Measurements from ENCODE around the gene GTF2H4.

Gene GTF2H4

DNA sequence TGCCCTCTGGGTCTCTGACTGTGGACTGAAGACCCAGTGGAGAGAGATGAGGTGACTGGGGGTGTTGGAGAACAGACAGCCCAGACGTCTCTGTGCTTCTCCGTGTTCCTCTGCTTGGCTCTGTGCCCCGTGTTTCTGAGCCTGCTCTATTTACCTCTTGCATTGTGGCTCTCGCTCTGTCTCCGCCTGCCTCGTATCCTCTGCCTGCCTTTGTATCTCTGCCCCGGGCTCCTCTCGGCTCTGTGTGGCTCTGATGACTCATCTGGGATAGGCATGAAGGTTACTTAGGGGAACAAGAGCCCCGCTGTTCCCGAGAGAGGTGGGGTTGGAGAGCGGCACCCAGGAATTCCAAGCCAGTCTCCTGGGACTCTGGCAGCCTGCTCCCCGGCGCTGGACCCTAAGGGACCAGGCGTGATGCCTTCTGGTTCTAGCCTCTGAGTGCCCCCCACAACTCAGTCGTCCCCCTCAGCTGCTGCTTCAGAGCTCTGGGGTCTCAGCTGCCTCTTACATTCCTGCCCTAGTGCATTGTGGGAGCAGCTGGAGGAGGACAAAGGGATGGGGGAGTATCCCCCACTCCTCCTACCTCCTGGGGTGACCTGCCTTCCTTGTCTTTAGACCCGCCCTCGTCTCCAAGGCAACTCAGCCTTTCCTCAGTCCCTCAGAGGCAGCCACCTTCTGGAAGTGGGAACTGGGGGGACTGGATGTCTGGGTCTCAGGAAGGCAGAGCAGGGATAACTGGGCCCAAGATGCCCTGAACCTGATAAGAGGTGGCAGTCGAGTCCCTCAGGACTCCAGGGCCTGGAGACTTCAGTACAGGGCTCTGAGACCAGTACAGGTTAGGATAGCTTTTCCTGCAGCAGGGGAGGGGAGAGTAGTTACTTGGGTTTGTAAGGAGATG, 21.8 kb upstream of the GTF2H4 start:
- FAIRE-seq: no peak
- TF ChIP-seq POLR2A (IDR thresholded peaks at IDR 0.05; ENCODE audit: low read depth, low read length): no peak
- peak; percentile 98 for DNase-seq (ENCODE audit: insufficient read length, low spot score)

DNA sequence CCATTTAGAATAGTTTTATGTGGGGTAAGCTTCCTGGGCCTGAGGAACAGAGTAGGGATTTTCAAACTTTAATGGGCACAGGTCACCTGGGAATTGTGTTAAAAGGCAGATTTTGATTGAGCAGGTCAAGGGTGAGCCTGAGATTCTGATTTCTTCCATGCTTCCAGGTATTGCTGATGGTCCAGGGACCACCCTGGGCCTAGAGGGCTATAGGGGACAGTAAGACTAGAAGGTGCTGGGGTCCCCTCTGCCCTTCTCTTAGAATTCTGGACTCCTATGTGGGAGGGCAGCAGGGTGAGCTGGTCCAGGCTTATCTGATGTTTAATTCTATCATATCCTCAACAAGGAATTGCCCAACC, 21.1 kb upstream of the GTF2H4 start:
- no peak for DNase-seq (ENCODE audit: insufficient read length, low spot score)
- no peak for FAIRE-seq
- no peak for TF ChIP-seq POLR2A (IDR thresholded peaks at IDR 0.05; ENCODE audit: low read depth, low read length)

DNA sequence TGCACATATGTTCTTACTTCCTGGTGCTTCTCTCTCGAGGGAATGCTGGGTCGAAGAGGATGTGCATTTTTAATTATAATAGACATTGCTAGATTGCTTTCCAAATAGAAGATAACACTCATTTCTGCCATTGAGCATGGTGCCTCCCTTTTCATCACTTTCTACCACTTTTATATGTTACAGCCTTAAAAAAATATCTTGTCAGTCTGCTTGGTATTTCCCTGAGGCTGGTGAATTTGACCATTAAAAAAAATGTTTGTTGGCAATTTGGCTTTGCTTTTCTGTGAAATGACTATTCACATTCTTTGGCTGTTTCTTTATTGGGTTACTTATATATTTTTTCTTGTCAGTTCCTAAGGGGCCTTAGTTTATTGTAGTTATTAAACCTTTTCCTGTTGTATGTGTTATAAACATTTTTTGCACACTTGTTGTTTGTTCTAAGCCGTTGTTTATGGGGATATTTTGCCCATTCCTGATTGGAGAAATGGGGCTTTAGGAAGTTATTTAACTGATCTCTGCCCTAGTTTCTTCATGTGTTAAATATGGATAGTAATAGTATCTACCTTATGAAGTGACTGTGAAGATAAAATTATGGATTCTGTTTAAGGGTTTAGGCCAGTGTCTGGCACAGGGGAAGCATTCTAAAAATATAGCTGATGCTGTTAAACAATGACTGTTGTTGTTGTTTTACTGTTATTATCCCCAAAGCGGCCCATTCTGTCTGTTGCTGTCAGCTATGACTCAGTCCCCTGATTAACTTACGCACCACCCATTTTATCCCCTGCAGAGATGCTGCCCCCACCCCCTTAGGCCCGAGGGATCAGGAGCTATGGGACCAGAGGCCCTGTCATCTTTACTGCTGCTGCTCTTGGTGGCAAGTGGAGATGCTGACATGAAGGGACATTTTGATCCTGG, 19.8 kb upstream of the GTF2H4 start:
- FAIRE-seq: no peak
- peak; percentile 84 for DNase-seq (ENCODE audit: insufficient read length, low spot score)
- TF ChIP-seq POLR2A (IDR thresholded peaks at IDR 0.05; ENCODE audit: low read depth, low read length): no peak

DNA sequence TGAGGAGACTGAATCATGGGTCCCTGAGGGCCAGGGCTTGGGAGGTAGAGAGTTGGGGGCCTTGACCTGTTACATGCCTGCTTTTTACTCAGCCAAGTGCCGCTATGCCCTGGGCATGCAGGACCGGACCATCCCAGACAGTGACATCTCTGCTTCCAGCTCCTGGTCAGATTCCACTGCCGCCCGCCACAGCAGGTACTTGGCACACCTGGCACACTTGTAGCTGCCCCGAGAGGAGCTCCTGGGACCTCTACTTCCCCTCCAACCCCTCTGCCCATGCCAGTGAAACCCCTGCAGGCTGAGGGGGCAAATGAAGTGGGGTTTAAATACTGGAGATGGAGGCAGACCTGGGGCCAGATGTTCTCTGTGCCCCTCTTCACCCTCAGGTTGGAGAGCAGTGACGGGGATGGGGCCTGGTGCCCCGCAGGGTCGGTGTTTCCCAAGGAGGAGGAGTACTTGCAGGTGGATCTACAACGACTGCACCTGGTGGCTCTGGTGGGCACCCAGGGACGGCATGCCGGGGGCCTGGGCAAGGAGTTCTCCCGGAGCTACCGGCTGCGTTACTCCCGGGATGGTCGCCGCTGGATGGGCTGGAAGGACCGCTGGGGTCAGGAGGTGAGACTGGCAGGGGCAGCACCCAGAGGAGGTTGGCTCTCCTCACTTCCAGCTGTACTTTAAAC, 19.1 kb upstream of the GTF2H4 start:
- TF ChIP-seq POLR2A (IDR thresholded peaks at IDR 0.05; ENCODE audit: low read depth, low read length): no peak

DNA sequence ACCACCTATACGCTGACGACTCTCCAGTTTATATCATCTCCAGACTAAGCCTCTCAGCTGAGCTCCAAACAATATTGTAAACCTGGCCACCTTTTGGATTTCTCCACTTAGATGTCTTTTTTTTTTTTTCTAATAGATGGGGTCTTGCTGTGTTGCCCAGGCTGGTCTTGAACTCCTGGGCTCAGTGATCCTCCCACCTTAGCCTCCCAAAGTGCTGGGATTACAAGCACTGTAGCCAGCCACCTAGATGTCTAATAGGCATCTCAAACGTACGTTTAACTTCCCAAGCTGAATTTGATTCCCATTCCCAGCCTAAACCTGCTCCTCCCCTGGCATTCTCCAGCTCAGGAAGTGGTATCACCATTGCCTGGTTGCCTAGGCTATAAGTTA, 18.5 kb upstream of the GTF2H4 start:
- DNase-seq (ENCODE audit: insufficient read length, low spot score) (no peak), FAIRE-seq (no peak)
- TF ChIP-seq POLR2A (IDR thresholded peaks at IDR 0.05; ENCODE audit: low read depth, low read length): no peak

More for the DNA sequence above, 19.1 kb upstream of the GTF2H4 start:
- DNase-seq (ENCODE audit: insufficient read length, low spot score): no peak
- no peak for FAIRE-seq

DNA sequence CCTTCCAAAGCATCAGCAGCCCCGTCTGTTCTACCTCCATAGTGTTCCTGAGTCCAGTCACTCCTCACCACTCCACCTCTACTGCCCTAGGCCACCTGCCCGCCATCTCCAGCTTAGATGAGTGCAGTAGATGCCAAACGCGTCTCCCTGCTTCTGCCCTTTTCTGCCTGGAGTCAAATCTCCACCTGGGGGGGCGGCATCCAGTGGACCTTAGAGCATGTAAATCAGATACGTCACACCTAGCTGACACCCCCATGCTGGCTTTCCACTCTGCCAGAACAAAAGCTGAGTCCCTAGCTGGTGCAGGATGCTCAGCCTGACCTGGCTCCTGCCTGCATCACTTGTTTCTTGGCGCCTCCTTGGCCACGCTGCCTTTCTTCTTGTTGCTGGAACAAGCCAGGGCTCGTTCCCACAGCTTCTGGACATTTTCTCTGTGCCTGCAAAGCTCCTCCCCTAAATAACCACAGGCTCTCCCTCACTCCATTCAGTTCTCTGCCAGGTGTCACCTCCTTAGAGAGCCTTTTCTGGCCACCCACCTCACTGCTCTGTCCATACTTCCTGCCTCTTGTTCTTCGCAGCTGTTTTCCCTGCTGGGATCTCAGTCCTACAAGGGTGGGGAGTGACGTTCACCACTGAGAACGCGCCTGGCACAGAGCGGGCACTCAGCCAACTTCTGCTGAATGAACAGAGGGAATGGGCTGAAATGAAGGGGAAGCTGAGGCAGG, 17.9 kb upstream of the GTF2H4 start:
- FAIRE-seq: no peak
- no peak for DNase-seq (ENCODE audit: insufficient read length, low spot score)
- TF ChIP-seq POLR2A (IDR thresholded peaks at IDR 0.05; ENCODE audit: low read depth, low read length): no peak

DNA sequence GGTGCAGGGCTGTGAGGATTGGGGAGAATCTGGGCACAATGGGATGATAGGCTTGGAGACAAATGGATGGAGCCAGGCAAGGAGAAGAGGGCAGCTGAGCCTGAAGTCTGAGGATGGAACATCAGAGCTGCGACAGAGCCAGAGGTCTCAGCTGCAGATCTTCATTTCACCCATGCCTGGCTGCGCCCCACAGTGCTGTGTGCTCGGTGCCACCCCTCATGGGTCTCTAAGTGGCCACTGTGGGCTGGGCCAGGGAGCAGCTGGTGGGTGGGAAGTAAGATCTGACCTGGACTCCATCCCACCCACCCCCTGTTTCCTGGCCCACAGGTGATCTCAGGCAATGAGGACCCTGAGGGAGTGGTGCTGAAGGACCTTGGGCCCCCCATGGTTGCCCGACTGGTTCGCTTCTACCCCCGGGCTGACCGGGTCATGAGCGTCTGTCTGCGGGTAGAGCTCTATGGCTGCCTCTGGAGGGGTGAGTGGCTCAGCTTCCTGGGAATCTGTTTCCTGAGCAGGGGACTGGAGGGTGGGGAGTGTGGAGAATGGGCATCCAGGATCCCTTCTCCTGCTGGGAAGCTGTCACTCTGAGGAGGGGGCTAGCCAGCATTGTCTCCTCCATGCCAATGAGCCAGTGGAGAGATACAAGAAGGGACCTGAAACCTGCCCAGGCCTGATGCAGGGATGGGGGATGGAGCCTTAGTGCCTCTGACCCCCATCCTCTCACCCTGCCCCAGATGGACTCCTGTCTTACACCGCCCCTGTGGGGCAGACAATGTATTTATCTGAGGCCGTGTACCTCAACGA, 17.2 kb upstream of the GTF2H4 start:
- DNase-seq (ENCODE audit: insufficient read length, low spot score): no peak
- no peak for TF ChIP-seq POLR2A (IDR thresholded peaks at IDR 0.05; ENCODE audit: low read depth, low read length)
- FAIRE-seq: no peak

DNA sequence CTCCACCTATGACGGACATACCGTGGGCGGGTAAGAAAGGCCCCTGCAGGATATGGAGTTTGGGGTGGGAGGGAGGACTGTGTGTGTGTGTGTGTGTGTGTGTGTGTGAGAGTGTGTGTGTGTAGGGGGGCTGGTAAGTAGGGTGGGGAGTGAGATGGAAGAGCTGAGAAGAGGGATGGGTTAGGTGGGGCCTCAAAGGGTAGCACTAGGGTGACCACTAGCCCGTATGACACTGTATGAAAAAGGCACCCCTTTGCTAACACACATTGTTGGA, 16.6 kb upstream of the GTF2H4 start:
- DNase-seq (ENCODE audit: insufficient read length, low spot score): no peak
- no peak for FAIRE-seq
- no peak for TF ChIP-seq POLR2A (IDR thresholded peaks at IDR 0.05; ENCODE audit: low read depth, low read length)

DNA sequence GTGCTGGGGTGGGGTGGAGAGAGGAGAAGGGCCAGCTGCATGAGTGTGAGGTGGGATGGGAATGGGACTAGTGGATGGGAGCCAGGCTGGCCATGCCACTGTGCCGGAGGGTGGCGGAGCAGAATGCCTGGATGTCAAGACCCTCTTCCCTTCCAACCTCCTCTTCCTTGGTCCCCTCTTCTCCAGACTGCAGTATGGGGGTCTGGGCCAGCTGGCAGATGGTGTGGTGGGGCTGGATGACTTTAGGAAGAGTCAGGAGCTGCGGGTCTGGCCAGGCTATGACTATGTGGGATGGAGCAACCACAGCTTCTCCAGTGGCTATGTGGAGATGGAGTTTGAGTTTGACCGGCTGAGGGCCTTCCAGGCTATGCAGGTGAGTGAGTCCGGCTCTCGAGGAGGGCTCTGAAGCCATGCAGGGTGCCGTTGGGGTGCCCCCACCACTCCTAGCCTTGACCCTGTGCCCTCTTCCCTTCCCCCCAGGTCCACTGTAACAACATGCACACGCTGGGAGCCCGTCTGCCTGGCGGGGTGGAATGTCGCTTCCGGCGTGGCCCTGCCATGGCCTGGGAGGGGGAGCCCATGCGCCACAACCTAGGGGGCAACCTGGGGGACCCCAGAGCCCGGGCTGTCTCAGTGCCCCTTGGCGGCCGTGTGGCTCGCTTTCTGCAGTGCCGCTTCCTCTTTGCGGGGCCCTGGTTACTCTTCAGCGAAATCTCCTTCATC, 16.0 kb upstream of the GTF2H4 start:
- no peak for FAIRE-seq
- TF ChIP-seq POLR2A (IDR thresholded peaks at IDR 0.05; ENCODE audit: low read depth, low read length): no peak
- DNase-seq (ENCODE audit: insufficient read length, low spot score): no peak

DNA sequence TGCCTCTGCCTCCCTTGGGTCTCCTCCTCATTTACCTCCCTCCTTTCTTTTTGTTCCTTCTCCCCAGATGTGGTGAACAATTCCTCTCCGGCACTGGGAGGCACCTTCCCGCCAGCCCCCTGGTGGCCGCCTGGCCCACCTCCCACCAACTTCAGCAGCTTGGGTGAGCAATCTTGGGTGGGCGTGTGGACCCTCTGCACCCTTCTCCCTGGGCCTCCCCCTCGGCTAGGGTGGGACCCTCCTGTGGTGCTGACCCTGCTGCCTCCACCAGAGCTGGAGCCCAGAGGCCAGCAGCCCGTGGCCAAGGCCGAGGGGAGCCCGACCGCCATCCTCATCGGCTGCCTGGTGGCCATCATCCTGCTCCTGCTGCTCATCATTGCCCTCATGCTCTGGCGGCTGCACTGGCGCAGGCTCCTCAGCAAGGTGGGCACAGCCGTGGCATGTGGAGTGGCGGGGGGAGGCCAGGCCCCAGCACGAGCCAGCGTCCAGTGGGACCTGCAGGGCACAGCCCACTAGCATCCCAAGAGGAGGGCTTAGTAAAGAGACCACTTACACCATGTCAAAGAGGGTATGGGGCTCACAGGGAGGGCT, 14.9 kb upstream of the GTF2H4 start:
- DNase-seq (ENCODE audit: insufficient read length, low spot score) (no peak), FAIRE-seq (no peak)
- no peak for TF ChIP-seq POLR2A (IDR thresholded peaks at IDR 0.05; ENCODE audit: low read depth, low read length)

DNA sequence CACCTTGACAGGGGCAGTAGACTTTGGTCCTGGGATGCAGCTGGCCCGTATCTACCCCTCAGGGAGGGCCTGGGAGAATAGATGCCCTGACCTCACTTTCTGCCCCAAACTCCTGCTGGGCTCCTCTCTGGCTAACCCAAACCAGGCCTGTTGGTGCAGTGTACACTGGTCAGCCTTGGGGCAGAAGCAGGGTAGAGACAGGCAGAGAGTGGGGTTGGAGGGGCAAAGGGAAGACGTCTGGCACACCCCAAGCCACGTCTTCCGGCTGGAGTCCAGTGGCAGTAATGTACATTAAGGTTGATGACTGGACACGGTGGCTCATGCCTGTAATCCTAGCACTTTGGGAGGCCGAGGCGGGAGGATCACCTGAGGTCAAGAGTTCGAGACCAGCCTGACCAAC, 14.3 kb upstream of the GTF2H4 start:
- no peak for DNase-seq (ENCODE audit: insufficient read length, low spot score)
- no peak for TF ChIP-seq POLR2A (IDR thresholded peaks at IDR 0.05; ENCODE audit: low read depth, low read length)
- no peak for FAIRE-seq

DNA sequence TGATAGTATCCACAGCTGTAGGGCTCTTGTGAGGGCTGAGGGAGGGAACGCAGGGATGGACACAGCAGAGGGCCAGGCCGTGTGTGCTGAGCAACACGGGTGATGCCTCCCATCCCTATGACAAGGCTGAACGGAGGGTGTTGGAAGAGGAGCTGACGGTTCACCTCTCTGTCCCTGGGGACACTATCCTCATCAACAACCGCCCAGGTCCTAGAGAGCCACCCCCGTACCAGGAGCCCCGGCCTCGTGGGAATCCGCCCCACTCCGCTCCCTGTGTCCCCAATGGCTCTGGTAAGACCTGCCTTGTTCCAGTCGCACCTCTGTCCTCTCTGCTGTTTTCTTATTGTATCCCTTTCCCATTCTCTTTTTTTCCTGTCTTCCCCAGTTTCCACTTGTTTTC, 13.6 kb upstream of the GTF2H4 start:
- FAIRE-seq: no peak
- TF ChIP-seq POLR2A (IDR thresholded peaks at IDR 0.05; ENCODE audit: low read depth, low read length): no peak

More for the DNA sequence above, 13.6 kb upstream of the GTF2H4 start:
- no peak for DNase-seq (ENCODE audit: insufficient read length, low spot score)

Measured in H54 (cell line).